HG03354 (cell line): ENCODE data around the gene HLX.

Experiments
- ATAC-seq: cut with Tn5 transposase; IDR thresholded peaks from one replicate; pipeline ENCODE4 v1.9.1; 2021; ENCODE audit warnings: mild to moderate bottlenecking; ENCODE audit not compliant: unreplicated experiment, poor library complexity, severe bottlenecking

The HLX gene, protein sequence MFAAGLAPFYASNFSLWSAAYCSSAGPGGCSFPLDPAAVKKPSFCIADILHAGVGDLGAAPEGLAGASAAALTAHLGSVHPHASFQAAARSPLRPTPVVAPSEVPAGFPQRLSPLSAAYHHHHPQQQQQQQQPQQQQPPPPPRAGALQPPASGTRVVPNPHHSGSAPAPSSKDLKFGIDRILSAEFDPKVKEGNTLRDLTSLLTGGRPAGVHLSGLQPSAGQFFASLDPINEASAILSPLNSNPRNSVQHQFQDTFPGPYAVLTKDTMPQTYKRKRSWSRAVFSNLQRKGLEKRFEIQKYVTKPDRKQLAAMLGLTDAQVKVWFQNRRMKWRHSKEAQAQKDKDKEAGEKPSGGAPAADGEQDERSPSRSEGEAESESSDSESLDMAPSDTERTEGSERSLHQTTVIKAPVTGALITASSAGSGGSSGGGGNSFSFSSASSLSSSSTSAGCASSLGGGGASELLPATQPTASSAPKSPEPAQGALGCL

DNA sequence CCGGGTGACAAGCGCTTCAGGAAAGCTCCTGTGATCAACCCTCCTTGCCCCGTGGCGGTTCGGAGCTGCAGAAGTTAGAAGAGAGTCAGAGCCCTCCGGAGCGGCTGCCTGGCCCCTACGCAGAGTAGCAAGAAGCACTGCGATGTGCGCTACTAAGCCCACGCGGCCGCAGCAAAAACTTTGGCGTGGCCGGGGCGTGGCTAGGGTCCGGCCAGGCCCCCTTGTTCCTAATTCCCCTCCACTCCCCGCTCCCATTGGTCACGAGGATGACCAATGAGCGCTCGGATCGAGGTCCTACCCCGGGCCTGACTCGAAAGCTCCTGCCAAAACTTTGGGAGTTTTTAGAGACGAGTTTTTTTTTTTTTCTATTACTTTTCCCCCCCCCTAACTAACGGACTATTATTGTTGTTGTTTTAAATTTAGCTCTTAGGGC lies at the start of gene HLX:
Gene HLX (plus strand): TSS at position 368 of the 433 bp plus-strand sequence. CDS start 415 bp downstream, outside the sequence.
- ATAC-seq: peak; percentile 59

- no peak for ATAC-seq
These were observed 45.8 kb upstream of the HLX start for GRCh38 chr1:220833436-220833835.

DNA sequence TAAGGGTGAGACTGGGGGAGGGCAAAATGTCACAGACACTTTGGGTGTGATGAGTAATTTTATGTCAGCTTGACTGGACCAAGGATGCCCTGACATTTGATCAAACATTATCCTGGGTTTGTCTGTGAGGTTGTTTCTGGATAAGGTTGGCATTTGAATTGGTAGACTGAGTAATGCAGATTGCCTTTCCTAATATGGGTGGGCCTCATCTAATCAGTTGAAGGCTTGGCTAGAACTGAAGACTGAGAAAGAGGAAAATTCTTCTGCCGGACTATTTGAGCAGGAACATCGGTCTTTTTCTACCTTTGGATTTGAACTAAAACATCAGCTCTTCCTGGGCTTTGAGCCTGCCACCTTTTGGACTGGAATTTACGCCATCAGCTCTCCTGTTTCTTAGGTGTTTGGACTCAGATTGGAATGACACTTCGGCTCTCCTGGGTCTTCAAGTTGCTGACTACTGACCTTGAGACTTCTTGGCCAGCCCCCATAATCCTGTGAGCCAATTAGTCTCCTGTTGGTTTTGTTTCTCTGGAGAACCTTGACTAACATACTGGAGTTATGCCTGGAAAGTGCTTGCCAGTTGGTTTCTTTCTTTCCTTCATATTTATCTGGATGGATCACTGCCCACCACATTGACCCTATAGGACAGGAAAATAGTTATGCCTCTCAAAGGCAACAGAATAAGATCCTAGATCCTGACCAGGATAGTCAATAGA lies 44.9 kb upstream of the HLX start:
- no peak for ATAC-seq

GRCh38 chr1:220838578-220838977 lies 40.7 kb upstream of the HLX start:
- no peak for ATAC-seq

GRCh38 chr1:220839474-220839873 lies 39.8 kb upstream of the HLX start:
- no peak for ATAC-seq

DNA sequence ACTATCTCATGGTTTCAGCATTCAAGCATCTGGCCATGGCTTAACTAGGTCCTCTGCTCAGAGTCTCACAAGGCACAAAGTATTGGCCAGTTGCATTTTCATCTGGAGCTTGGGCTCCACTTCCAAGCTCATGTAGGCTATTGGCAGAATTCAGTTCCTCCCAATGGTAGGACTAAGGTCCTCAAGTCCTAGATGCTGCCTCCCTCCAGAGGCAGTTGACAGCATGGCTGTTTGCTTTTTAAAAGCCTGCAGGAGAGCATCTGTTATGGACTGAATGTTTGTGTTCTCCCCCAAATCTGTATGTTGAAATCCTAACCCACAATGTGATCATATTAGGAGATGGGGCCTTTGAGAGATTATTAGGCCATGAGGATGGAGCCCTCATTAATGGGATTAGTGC lies 38.0 kb upstream of the HLX start:
- ATAC-seq: no peak

DNA sequence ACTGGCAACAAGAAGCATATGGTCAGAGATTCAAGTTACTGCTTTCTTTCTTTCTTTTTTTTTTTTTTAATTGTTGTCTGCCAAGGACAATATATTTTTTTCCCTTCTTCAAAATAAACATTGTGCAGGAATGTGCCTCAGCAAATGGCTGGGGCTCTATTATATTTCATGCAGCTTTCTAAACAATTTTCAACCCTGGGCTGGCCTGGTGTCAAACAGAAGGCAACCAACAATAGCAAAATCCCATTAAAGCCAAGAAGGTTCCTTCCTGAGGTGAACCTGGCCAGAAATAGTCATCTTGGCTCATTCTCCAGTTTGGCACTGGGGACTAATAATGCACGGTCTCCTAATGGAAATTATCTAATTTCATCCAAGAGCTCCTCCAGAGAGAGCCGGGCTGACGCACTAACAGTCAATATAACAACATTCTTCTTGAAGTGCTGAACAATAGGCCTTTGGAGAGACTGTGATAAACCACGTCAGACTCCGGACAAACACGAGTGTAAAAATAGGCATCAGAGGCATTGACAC lies 35.7 kb upstream of the HLX start:
- no peak for ATAC-seq

- ATAC-seq: no peak
These were observed 26.8 kb upstream of the HLX start for GRCh38 chr1:220852408-220852807.

GRCh38 chr1:220872296-220872695 lies 6.9 kb upstream of the HLX start:
- ATAC-seq: no peak

DNA sequence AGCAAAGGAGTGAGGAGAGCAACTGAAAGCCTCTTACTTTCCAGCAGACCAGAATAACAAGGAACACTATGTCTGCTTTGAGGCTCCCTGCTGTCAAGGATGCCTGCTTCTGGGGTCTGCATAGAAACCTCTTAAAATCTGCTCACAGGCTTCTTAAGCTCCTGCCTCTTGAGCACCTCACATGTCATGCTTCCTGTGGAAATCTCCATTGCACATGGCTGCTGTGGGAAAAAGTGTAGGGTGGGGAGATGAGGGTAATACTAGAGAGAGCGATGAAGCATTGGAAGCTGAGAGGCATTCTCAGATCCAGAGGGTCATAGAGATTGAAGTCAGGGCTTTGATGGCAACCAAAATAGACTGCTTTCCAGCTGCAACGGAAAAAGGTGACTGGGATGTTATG lies 6.2 kb upstream of the HLX start:
- ATAC-seq: no peak

GRCh38 chr1:220873868-220874655 lies 5.2 kb upstream of the HLX start:
- ATAC-seq: no peak

- no peak for ATAC-seq
These were observed 4.0 kb upstream of the HLX start for GRCh38 chr1:220875260-220875659.

- ATAC-seq: no peak
These were observed 2.5 kb upstream of the HLX start for GRCh38 chr1:220876511-220877376.

DNA sequence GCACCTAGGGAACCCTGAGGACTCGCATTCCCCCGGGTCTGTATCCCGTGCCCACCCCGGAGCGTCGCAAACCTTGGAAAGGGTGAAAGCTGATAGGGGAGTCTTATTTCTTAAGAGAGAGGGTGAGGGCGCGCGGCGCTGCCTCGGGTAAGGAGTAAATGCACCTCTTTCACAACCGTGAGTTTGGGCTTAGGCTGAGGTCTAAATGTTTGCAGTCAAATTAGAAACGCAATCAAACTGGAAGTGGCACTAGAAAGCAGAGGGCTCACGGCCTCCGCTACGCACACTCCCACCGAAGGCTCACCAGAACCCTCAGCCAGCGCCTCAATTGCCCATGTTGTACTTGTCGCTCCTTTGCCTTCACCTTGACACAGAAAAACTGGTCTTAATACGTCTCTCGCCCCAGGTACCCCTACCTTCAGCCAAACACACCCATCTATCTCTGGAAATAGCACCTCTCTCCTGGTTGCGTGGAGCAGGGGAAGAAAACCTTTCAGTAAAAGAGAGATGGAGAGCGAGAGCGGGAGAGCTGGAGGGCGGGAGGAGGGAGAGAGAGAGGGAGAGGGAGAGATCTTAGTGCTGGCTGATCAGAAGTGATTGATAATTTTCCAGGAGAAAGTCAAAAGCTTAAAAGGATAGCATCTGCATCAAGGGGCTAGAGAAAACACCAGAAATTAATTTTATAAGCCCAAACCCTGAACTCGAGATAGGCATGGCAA lies 1.7 kb upstream of the HLX start:
- no peak for ATAC-seq

DNA sequence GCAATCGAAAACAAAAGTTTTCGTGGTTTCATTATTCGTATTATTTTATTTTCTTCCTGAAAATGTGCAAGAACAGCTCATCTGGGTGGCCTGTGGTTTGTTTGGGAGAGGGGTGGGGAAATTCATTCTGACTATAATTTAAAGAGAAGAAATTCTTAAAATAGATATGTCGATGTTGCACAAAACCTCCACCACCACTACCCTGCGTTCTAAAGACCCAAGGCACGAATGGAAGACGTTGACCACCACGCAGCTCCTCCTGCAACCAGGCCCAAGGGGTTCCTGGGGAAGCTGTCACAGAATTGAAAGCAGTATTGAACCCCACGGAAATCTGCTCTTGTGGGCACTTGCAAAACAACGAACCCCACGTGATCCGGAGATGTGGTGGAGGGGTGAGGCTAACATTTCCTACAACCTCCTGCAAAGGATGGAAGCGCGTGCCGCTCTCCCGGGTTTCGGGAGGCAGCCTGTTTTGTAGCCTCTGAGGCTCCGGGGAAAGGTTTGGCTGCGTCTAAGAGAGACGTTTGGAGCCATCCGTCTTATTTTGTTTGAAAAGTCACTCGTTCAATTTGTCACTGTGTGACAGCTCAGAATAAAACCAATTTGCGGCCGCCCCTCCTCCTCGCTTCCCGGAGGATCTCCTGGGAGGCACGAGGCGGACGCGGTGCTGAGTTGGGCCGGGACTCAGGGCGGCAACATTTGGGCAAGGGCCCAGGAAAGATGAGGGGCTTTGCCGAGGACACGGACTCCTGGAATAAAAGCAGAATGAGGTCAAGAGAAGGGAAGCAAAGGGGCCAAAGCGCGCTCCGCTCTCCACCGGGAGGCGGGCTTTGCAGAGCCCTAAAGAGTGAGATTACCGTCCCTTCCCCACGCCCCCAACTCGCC lies 810 bp upstream of the HLX start:
- ATAC-seq: peak; percentile 22

DNA sequence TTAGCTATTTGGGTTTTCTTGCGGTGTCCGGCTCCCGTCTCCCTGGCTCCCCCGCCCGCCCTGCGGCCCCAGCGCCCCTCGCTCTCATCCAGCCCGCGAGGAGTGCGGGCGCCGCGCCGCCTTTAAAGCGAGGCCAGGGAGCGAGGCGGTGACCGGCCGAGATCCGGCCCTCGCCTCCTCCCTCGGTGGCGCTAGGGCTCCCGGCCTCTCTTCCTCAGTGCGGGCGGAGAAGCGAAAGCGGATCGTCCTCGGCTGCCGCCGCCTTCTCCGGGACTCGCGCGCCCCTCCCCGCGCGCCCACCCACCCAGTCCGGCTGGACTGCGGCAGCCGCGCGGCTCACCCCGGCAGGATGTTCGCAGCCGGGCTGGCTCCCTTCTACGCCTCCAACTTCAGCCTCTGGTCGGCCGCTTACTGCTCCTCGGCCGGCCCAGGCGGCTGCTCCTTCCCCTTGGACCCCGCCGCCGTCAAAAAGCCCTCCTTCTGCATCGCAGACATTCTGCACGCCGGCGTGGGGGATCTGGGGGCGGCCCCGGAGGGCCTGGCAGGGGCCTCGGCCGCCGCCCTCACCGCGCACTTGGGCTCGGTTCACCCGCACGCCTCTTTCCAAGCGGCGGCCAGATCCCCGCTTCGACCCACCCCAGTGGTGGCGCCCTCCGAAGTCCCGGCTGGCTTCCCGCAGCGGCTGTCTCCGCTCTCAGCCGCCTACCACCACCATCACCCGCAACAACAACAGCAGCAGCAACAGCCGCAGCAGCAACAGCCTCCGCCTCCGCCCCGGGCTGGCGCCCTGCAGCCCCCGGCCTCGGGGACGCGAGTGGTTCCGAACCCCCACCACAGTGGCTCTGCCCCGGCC lies 492 bp downstream of the HLX start:
- ATAC-seq: peak; percentile 42

DNA sequence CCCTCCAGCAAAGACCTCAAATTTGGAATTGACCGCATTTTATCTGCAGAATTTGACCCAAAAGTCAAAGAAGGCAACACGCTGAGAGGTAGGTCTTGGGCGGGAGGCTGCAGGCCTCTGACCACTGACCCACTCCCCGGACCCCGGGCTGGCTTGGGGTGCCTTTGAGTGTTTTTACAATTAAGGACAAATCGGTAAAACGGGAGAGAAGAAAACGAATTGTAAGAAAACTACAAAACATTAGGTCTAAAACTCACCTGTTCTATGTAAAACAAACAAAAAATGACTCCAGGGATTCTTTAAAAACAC lies 1.1 kb downstream of the HLX start:
- ATAC-seq: no peak
